HepG2 (cell line): ENCODE data around the gene ATP6V1C2. TPM values are rescaled to one million over a fixed set of nuclear protein-coding genes. Genes with fewer than 3 reads are reported as not detected.

Source experiments
- AHDC1 ChIP-seq: sonication (generic); formaldehyde crosslinking; IDR thresholded peaks from 2 replicates; pipeline ENCODE4 v1.5.1; 2020; ENCODE audit warnings: mild to moderate bottlenecking, missing genetic modification reagents, borderline replicate concordance
- ATF7-NPFF ChIP-seq: sonication (generic); formaldehyde crosslinking; IDR thresholded peaks from 2 replicates; pipeline ENCODE4 v1.8.1; 2023; ENCODE audit warnings: mild to moderate bottlenecking, low read depth, missing genetic modification reagents, moderate library complexity
- NFIC ChIP-seq: IDR thresholded peaks from 2 replicates; pipeline ENCODE4 v1.6.1; 2012; ENCODE audit warnings: mild to moderate bottlenecking, low read length, inconsistent platforms
- PCBP2 ChIP-seq: fragments of 200-400 bp; formaldehyde crosslinking; optimal IDR thresholded peaks from 2 replicates; pipeline ENCODE3; 2018; ENCODE audit warnings: low read length, low read depth; ENCODE audit not compliant: poor library complexity, severe bottlenecking
- PRDM10 ChIP-seq: sonication (generic); formaldehyde crosslinking; IDR thresholded peaks from 2 replicates; pipeline ENCODE4 v1.4.0; 2020; ENCODE audit warnings: low read depth, missing genetic modification reagents
- PRDM15 ChIP-seq: sonication (generic); formaldehyde crosslinking; IDR thresholded peaks from 2 replicates; pipeline ENCODE4 v1.4.0; 2020; ENCODE audit warnings: missing genetic modification reagents
- SAP130 ChIP-seq: IDR thresholded peaks from 2 replicates; pipeline ENCODE4 v1.6.1; 2016; ENCODE audit warnings: low read depth
- SIN3A ChIP-seq: IDR thresholded peaks from 2 replicates; pipeline ENCODE4 v1.6.1; 2011; ENCODE audit warnings: low read depth, mild to moderate bottlenecking, control low read depth, low read length, borderline replicate concordance
- ZNF10 ChIP-seq: sonication (generic); formaldehyde crosslinking; IDR thresholded peaks from 2 replicates; pipeline ENCODE4 v1.4.0; 2020; ENCODE audit warnings: mild to moderate bottlenecking, low read depth, missing genetic modification reagents, borderline replicate concordance
- ZNF143 ChIP-seq: sonication (generic); formaldehyde crosslinking; IDR thresholded peaks from 2 replicates; pipeline ENCODE4 v1.4.0; 2020; ENCODE audit warnings: missing genetic modification reagents
- ZNF850 ChIP-seq: sonication (generic); formaldehyde crosslinking; conservative IDR thresholded peaks from 2 replicates; pipeline ENCODE4 v1.9.0; 2021; ENCODE audit warnings: mild to moderate bottlenecking, missing genetic modification reagents
- polyA plus RNA-seq, 8 experiments: library from polyadenylated mRNA; depleted of rRNA in 3 of 8; stranded (reverse) in 7 of 8; unstranded in 1 of 8; fragments of >200 nt; fragmentation: Illumina TruSeq in 4 of 8; extraction: Trizol in 4 of 8; gene quantifications; 2 replicates each; pipeline versions ENCODE4 v1.2.1 to v1.2.3, GENCODE V29; 2011 to 2016; ENCODE audit warnings: low read depth in 4 of 8, missing spikeins in 1 of 8, mixed read lengths in 1 of 8; ENCODE audit not compliant: insufficient read depth in 1 of 8
- total RNA-seq, 5 experiments: library from RNA; depleted of rRNA; stranded (reverse); fragments of >200 nt; fragmentation: Illumina TruSeq; extraction: Trizol; gene quantifications; 2 replicates each; pipeline ENCODE4 v1.2.3, GENCODE V29; 2016; ENCODE audit warnings: low read depth in 1 of 5
- TF ChIP-seq, protein P1 (sequence below): sonication (generic); formaldehyde crosslinking; IDR thresholded peaks from 2 replicates; pipeline ENCODE4 v1.5.0; 2020; ENCODE audit warnings: missing genetic modification reagents
- TF ChIP-seq, protein P2 (sequence below): sonication (generic); formaldehyde crosslinking; IDR thresholded peaks from 2 replicates; pipeline ENCODE4 v1.5.0; 2020; ENCODE audit warnings: missing genetic modification reagents, mild to moderate bottlenecking, borderline replicate concordance

The ATP6V1C2 gene
- total and polyA plus RNA-seq, 2 of the 13 experiments (the other 11 are each of a cell fraction or from before 2014, with no cell fraction given), result 0.04 to 0.29 TPM

- TF ChIP-seq NFIC (no peak), ZNF10 (CRISPR knock-in tag) (no peak), SAP130 (CRISPR knock-in tag) (peak; percentile 37), PCBP2 (no peak), ATF7-NPFF (no peak), PRDM15 (CRISPR knock-in tag) (no peak), PRDM10 (CRISPR knock-in tag) (no peak), ZNF143 (CRISPR knock-in tag) (no peak), SIN3A (no peak), ZNF850 (no peak), AHDC1 (CRISPR knock-in tag) (no peak)
- TF ChIP-seq, protein P1, sequence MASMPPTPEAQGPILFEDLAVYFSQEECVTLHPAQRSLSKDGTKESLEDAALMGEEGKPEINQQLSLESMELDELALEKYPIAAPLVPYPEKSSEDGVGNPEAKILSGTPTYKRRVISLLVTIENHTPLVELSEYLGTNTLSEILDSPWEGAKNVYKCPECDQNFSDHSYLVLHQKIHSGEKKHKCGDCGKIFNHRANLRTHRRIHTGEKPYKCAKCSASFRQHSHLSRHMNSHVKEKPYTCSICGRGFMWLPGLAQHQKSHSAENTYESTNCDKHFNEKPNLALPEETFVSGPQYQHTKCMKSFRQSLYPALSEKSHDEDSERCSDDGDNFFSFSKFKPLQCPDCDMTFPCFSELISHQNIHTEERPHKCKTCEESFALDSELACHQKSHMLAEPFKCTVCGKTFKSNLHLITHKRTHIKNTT (CRISPR knock-in tag), result no peak
- TF ChIP-seq, protein P2, sequence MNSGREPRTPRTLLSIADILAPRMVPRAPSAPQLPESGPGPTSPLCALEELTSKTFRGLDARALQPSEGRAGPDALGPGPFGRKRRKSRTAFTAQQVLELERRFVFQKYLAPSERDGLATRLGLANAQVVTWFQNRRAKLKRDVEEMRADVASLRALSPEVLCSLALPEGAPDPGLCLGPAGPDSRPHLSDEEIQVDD (CRISPR knock-in tag), result no peak
Observed at GRCh38 chr2:10814571-10815331, 93.3 kb downstream of the ATP6V1C2 start (continued).
